GM19372 (cell line): ENCODE measurements around the gene SCFD2.

Experiments
- ATAC-seq: cut with Tn5 transposase; IDR thresholded peaks from one replicate; pipeline ENCODE4 v1.9.1; 2021; ENCODE audit warnings: mild to moderate bottlenecking, low read depth, moderate library complexity; ENCODE audit not compliant: unreplicated experiment

The SCFD2 gene

GRCh38 chr4:53119680-53120079, 246.2 kb downstream of the SCFD2 start:
- no peak for ATAC-seq

- no peak for ATAC-seq
Observed at GRCh38 chr4:53118676-53119075, 247.2 kb downstream of the SCFD2 start.

- no peak for ATAC-seq
Observed at GRCh38 chr4:53116954-53117353, 248.9 kb downstream of the SCFD2 start.

- ATAC-seq: no peak
Observed at GRCh38 chr4:53113431-53114225, 252.2 kb downstream of the SCFD2 start.

GRCh38 chr4:53105313-53105712, 260.5 kb downstream of the SCFD2 start:
- ATAC-seq: no peak

- ATAC-seq: no peak
Observed at GRCh38 chr4:53103481-53103880, 262.4 kb downstream of the SCFD2 start.

GRCh38 chr4:53101191-53101581, 264.7 kb downstream of the SCFD2 start:
- no peak for ATAC-seq

GRCh38 chr4:53100501-53101190, 265.2 kb downstream of the SCFD2 start:
- ATAC-seq: no peak

GRCh38 chr4:53098681-53099121, 267.2 kb downstream of the SCFD2 start:
- no peak for ATAC-seq

GRCh38 chr4:53094040-53094439, 271.8 kb downstream of the SCFD2 start:
- ATAC-seq: no peak

GRCh38 chr4:53089936-53090729, 275.7 kb downstream of the SCFD2 start:
- no peak for ATAC-seq

- no peak for ATAC-seq
Observed at GRCh38 chr4:53088152-53088551, 277.7 kb downstream of the SCFD2 start.

GRCh38 chr4:53076374-53076958, 289.4 kb downstream of the SCFD2 start:
- no peak for ATAC-seq

- no peak for ATAC-seq
Observed at GRCh38 chr4:53075162-53075785, 290.6 kb downstream of the SCFD2 start.

- ATAC-seq: no peak
Observed at GRCh38 chr4:53068755-53069330, 297.0 kb downstream of the SCFD2 start.

GRCh38 chr4:53067125-53067802, 298.6 kb downstream of the SCFD2 start:
- ATAC-seq: no peak

GRCh38 chr4:53066155-53066554, 299.7 kb downstream of the SCFD2 start:
- no peak for ATAC-seq

- ATAC-seq: no peak
Observed at GRCh38 chr4:53064609-53065008, 301.3 kb downstream of the SCFD2 start.

GRCh38 chr4:53061091-53061850, 304.6 kb downstream of the SCFD2 start:
- no peak for ATAC-seq
